Measurements from ENCODE around the gene ACKR2.

ACKR2 gene

GRCh38 chr3:42801048-42801620 lies 8.1 kb upstream of the ACKR2 start:
- H3K4me1 ChIP-seq (ENCODE audit: control insufficient read depth, insufficient read depth, low read length) = peaks cover 6% of the 10 kb centered on the region
- no peaks in the 10 kb centered on the region for H3K36me3 ChIP-seq (ENCODE audit: control insufficient read depth in 2 of 2, insufficient read depth in 1 of 2, low read length in 2 of 2)
- TF ChIP-seq ZNF76 (tag by site-specific recombination; IDR thresholded peaks at IDR 0.05; ENCODE audit: borderline replicate concordance, low read depth) (no peak), ZNF354C (tag by site-specific recombination; IDR thresholded peaks at IDR 0.05; ENCODE audit: borderline replicate concordance, low read depth) (no peak), ZNF791 (tag by site-specific recombination; IDR thresholded peaks at IDR 0.05) (no peak), ZNF18 (tag by site-specific recombination; IDR thresholded peaks at IDR 0.05) (peak; percentile 88)
- POLR2A ChIA-PET = no interaction called here
- H3K4me3 ChIP-seq (ENCODE audit: low read depth, low read length) = no peak overlapping the region
- CTCF ChIA-PET = interaction anchor here (0.6 to 0.7 kb wide), 2 partner anchors 29 to 597 kb away, joined by 3 read pairs; no protein-coding TSS in a partner anchor
- H3K9me3 ChIP-seq (ENCODE audit: control insufficient read depth, insufficient read depth, low read depth, low read length) = no peaks in the 10 kb centered on the region
- no peak overlapping the region for H3K27ac ChIP-seq (ENCODE audit: extremely low read depth, low read depth, low read length)

GRCh38 chr3:42801784-42802183 lies 7.5 kb upstream of the ACKR2 start:
- no peak overlapping the region for H3K4me3 ChIP-seq (ENCODE audit: low read depth, low read length)
- ChIA-PET CTCF (no interaction called here), POLR2A (no interaction called here)
- H3K9me3 ChIP-seq (ENCODE audit: control insufficient read depth, insufficient read depth, low read depth, low read length) = no peaks in the 10 kb centered on the region
- H3K4me1 ChIP-seq (ENCODE audit: control insufficient read depth, insufficient read depth, low read length) = peaks cover 6% of the 10 kb centered on the region
- TF ChIP-seq ZNF580 (tag by site-specific recombination; IDR thresholded peaks at IDR 0.05) (no peak), FEZF1 (tag by site-specific recombination; IDR thresholded peaks at IDR 0.05) (no peak), ZNF121 (tag by site-specific recombination; IDR thresholded peaks at IDR 0.05) (peak; percentile 62; the same call in 1 of the 2 replicates)
- no peaks in the 10 kb centered on the region for H3K36me3 ChIP-seq (ENCODE audit: control insufficient read depth in 2 of 2, insufficient read depth in 1 of 2, low read length in 2 of 2)
- H3K27ac ChIP-seq (ENCODE audit: extremely low read depth, low read depth, low read length) = no peak overlapping the region

DNA sequence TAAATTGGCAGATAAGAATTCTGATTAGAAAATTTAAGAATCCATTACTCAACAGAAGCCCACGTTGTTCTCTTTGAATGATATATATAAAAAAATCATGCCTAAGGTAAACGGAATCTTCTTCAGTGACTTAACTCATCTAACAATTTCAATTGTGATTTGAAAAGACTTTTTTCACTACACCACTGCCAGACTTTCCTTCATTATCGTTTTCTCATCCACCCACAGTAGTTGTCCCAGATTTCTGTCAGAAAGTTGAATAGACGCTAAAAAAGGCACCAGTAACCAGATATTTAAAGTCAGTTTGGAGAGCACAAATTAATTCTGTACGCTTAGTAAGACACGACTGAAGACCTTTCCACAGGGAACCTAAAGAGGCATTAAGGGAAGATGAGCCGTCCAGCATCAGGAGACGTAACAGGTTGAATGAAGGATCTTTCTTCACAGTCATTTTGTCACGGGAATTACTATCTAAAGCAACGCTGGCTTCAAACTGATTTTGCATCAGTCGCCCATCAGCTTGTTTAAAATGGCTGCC lies 6.3 kb upstream of the ACKR2 start:
- H3K36me3 ChIP-seq (ENCODE audit: control insufficient read depth in 2 of 2, insufficient read depth in 1 of 2, low read length in 2 of 2) = no peaks in the 10 kb centered on the region
- peak overlapping the region; percentile 73 for H3K4me3 ChIP-seq (ENCODE audit: low read depth, low read length)
- peaks cover 6% of the 10 kb centered on the region for H3K4me1 ChIP-seq (ENCODE audit: control insufficient read depth, insufficient read depth, low read length)
- POLR2A ChIA-PET = interaction anchor here (0.6 kb wide), 1 partner anchor 18 kb away, joined by 4 read pairs; no protein-coding TSS in a partner anchor
- no peaks in the 10 kb centered on the region for H3K9me3 ChIP-seq (ENCODE audit: control insufficient read depth, insufficient read depth, low read depth, low read length)
- CTCF ChIA-PET = interaction anchor here (1.3 kb wide), 1 partner anchor 17 kb away, joined by 3 read pairs; no protein-coding TSS in a partner anchor
- H3K27ac ChIP-seq (ENCODE audit: extremely low read depth, low read depth, low read length) = peak overlapping the region; percentile 84; the same call in 1 of the 2 replicates
- TF ChIP-seq ZNF423 (tag by site-specific recombination; IDR thresholded peaks at IDR 0.05) (no peak), ZNF10 (tag by site-specific recombination; IDR thresholded peaks at IDR 0.05) (0 out of 2 replicates have a peak, but pooled peaks have one; percentile 60), YY1 (tag by site-specific recombination; IDR thresholded peaks at IDR 0.05) (0 out of 2 replicates have a peak, but pooled peaks have one; percentile 48)

GRCh38 chr3:42803414-42804105 lies 5.7 kb upstream of the ACKR2 start:
- H3K36me3 ChIP-seq (ENCODE audit: control insufficient read depth in 2 of 2, insufficient read depth in 1 of 2, low read length in 2 of 2) = no peaks in the 10 kb centered on the region
- no peaks in the 10 kb centered on the region for H3K9me3 ChIP-seq (ENCODE audit: control insufficient read depth, insufficient read depth, low read depth, low read length)
- peaks cover 6% of the 10 kb centered on the region for H3K4me1 ChIP-seq (ENCODE audit: control insufficient read depth, insufficient read depth, low read length)
- H3K4me3 ChIP-seq (ENCODE audit: low read depth, low read length) = peak overlapping the region; percentile 73
- CTCF ChIA-PET = interaction anchor here (1.3 kb wide), 1 partner anchor 17 kb away, joined by 3 read pairs; no protein-coding TSS in a partner anchor
- H3K27ac ChIP-seq (ENCODE audit: extremely low read depth, low read depth, low read length) = peak overlapping the region; percentile 84
- POLR2A ChIA-PET = interaction anchor here (0.6 to 1.3 kb wide), 5 partner anchors 9 to 39 kb away, joined by 3 to 4 read pairs (median 3); no protein-coding TSS in a partner anchor
- TF ChIP-seq, protein P1, sequence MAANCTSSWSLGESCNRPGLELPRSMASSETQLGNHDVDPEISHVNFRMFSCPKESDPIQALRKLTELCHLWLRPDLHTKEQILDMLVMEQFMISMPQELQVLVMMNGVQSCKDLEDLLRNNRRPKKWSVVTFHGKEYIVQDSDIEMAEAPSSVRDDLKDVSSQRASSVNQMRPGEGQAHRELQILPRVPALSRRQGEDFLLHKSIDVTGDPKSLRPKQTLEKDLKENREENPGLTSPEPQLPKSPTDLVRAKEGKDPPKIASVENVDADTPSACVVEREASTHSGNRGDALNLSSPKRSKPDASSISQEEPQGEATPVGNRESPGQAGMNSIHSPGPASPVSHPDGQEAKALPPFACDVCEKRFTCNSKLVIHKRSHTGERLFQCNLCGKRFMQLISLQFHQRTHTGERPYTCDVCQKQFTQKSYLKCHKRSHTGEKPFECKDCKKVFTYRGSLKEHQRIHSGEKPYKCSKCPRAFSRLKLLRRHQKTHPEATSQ (tag by site-specific recombination; IDR thresholded peaks at IDR 0.05) = no peak
- no peak for TF ChIP-seq ZNF350 (tag by site-specific recombination; IDR thresholded peaks at IDR 0.05)
- TF ChIP-seq SCRT2 (tag by site-specific recombination; IDR thresholded peaks at IDR 0.05) = peak; percentile 83
- TF ChIP-seq, protein P2, sequence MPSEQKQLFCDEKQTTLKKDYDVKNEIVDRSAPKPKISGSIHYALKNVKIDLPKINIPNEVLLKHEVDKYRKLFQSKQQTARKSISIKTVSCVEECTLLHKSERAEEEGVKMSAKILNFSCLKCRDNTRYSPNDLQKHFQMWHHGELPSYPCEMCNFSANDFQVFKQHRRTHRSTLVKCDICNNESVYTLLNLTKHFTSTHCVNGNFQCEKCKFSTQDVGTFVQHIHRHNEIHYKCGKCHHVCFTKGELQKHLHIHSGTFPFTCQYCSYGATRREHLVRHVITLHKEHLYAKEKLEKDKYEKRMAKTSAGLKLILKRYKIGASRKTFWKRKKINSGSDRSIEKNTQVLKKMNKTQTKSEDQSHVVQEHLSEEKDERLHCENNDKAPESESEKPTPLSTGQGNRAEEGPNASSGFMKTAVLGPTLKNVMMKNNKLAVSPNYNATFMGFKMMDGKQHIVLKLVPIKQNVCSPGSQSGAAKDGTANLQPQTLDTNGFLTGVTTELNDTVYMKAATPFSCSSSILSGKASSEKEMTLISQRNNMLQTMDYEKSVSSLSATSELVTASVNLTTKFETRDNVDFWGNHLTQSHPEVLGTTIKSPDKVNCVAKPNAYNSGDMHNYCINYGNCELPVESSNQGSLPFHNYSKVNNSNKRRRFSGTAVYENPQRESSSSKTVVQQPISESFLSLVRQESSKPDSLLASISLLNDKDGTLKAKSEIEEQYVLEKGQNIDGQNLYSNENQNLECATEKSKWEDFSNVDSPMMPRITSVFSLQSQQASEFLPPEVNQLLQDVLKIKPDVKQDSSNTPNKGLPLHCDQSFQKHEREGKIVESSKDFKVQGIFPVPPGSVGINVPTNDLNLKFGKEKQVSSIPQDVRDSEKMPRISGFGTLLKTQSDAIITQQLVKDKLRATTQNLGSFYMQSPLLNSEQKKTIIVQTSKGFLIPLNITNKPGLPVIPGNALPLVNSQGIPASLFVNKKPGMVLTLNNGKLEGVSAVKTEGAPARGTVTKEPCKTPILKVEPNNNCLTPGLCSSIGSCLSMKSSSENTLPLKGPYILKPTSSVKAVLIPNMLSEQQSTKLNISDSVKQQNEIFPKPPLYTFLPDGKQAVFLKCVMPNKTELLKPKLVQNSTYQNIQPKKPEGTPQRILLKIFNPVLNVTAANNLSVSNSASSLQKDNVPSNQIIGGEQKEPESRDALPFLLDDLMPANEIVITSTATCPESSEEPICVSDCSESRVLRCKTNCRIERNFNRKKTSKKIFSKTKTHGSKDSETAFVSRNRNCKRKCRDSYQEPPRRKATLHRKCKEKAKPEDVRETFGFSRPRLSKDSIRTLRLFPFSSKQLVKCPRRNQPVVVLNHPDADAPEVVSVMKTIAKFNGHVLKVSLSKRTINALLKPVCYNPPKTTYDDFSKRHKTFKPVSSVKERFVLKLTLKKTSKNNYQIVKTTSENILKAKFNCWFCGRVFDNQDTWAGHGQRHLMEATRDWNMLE (tag by site-specific recombination; conservative IDR thresholded peaks at IDR 0.05; ENCODE audit: low read depth) = no peak
- TF ChIP-seq ZSCAN23 (tag by site-specific recombination; IDR thresholded peaks at IDR 0.05) = no peak
- TF ChIP-seq HOXC10 (CRISPR knock-in tag; IDR thresholded peaks at IDR 0.05) = no peak
- no peak for TF ChIP-seq ZNF112 (tag by site-specific recombination; IDR thresholded peaks at IDR 0.05)

Measured in HEK293 (cell line).